Gastroesophageal sphincter (tissue), 3 donors: ENCODE measurements around the gene TCAF1.

Source experiments
- CTCF ChIP-seq, 4 experiments: fragments of 200-600 bp in 2 of 4; fragments of 450-650 bp in 2 of 4; sonication (generic) in 1 of 4; IDR thresholded peaks; one replicate each; pipeline ENCODE4 v1.5.1; 2017 to 2019; ENCODE audit warnings: antibody characterized with exemption in 4 of 4, mild to moderate bottlenecking in 2 of 4, moderate library complexity in 2 of 4
- POLR2A ChIP-seq, 2 donors: fragments of 450-650 bp; IDR thresholded peaks; one replicate each; pipeline ENCODE4 v1.6.1; 2017; ENCODE audit warnings: antibody characterized with exemption in 2 of 2, mild to moderate bottlenecking in 2 of 2, moderate library complexity in 1 of 2

GRCh38 chr7:143914938-143915652 lies 13.1 kb upstream of the TCAF1 start:
- TF ChIP-seq POLR2A (IDR thresholded peaks at IDR 0.05) (no peak), CTCF (IDR thresholded peaks at IDR 0.05) (no peak)
